HepG2 (cell line): Measurements from ENCODE around the gene PSMB10. TPM values are rescaled to one million over a fixed set of nuclear protein-coding genes. Genes with fewer than 3 reads are reported as not detected.

Experiments used
- ATF5 ChIP-seq: sonication (generic); formaldehyde crosslinking; IDR thresholded peaks from 2 replicates; pipeline ENCODE4 v1.4.0; 2020; ENCODE audit warnings: mild to moderate bottlenecking, low read depth, missing genetic modification reagents
- CENPT ChIP-seq: sonication (generic); formaldehyde crosslinking; IDR thresholded peaks from 2 replicates; pipeline ENCODE4 v1.8.0; 2022; ENCODE audit warnings: low read depth, mild to moderate bottlenecking, moderate library complexity, missing genetic modification reagents
- GABPB1 ChIP-seq: IDR thresholded peaks from 2 replicates; pipeline ENCODE4 v1.6.1; 2016; ENCODE audit warnings: mild to moderate bottlenecking, missing genetic modification reagents, moderate library complexity, missing compliant biosample characterization
- MEF2D ChIP-seq: sonication (generic); formaldehyde crosslinking; IDR thresholded peaks from 2 replicates; pipeline ENCODE4 v1.5.1; 2020; ENCODE audit warnings: mild to moderate bottlenecking, missing genetic modification reagents
- MEIS2 ChIP-seq: sonication (generic); formaldehyde crosslinking; IDR thresholded peaks from 2 replicates; pipeline ENCODE4 v1.9.0; 2021; ENCODE audit warnings: mild to moderate bottlenecking, missing genetic modification reagents
- SAP130 ChIP-seq: IDR thresholded peaks from 2 replicates; pipeline ENCODE4 v1.6.1; 2016; ENCODE audit warnings: low read depth
- SNAPC2 ChIP-seq: sonication (generic); formaldehyde crosslinking; IDR thresholded peaks from 2 replicates; pipeline ENCODE4 v1.8.1; 2022; ENCODE audit warnings: mild to moderate bottlenecking, missing genetic modification reagents
- TRAFD1 ChIP-seq: sonication (generic); formaldehyde crosslinking; IDR thresholded peaks from 2 replicates; pipeline ENCODE4 v1.5.1; 2020; ENCODE audit warnings: missing genetic modification reagents, mild to moderate bottlenecking, borderline replicate concordance
- ZBTB39 ChIP-seq: sonication (generic); formaldehyde crosslinking; IDR thresholded peaks from 2 replicates; pipeline ENCODE4 v1.5.0; 2020; ENCODE audit warnings: missing genetic modification reagents
- ZC3H4 ChIP-seq: sonication (generic); formaldehyde crosslinking; IDR thresholded peaks from 2 replicates; pipeline ENCODE4 v1.4.0; 2020; ENCODE audit warnings: missing genetic modification reagents, borderline replicate concordance
- ZNF180 ChIP-seq: sonication (generic); formaldehyde crosslinking; IDR thresholded peaks from 2 replicates; pipeline ENCODE4 v1.4.0; 2020; ENCODE audit warnings: low read depth, missing genetic modification reagents, borderline replicate concordance
- ZNF34 ChIP-seq: sonication (generic); formaldehyde crosslinking; IDR thresholded peaks from 2 replicates; pipeline ENCODE4 v1.4.0; 2020; ENCODE audit warnings: mild to moderate bottlenecking, missing genetic modification reagents, borderline replicate concordance
- ZNF383 ChIP-seq: sonication (generic); formaldehyde crosslinking; IDR thresholded peaks from 2 replicates; pipeline ENCODE4 v1.4.0; 2020; ENCODE audit warnings: missing genetic modification reagents, mild to moderate bottlenecking, borderline replicate concordance
- ZNF501 ChIP-seq: sonication (generic); formaldehyde crosslinking; IDR thresholded peaks from 2 replicates; pipeline ENCODE4 v1.5.1; 2020; ENCODE audit warnings: mild to moderate bottlenecking, moderate library complexity, missing genetic modification reagents
- ZNF605 ChIP-seq: sonication (generic); formaldehyde crosslinking; IDR thresholded peaks from 2 replicates; pipeline ENCODE4 v1.8.0; 2022; ENCODE audit warnings: mild to moderate bottlenecking, missing genetic modification reagents
- ZNF772 ChIP-seq: sonication (generic); formaldehyde crosslinking; IDR thresholded peaks from 2 replicates; pipeline ENCODE4 v1.5.0; 2020; ENCODE audit warnings: mild to moderate bottlenecking, missing genetic modification reagents
- polyA plus RNA-seq, 8 experiments: library from polyadenylated mRNA; depleted of rRNA in 3 of 8; stranded (reverse) in 7 of 8; unstranded in 1 of 8; fragments of >200 nt; fragmentation: Illumina TruSeq in 4 of 8; extraction: Trizol in 4 of 8; gene quantifications; 2 replicates each; pipeline versions ENCODE4 v1.2.1 to v1.2.3, GENCODE V29; 2011 to 2016; ENCODE audit warnings: low read depth in 4 of 8, missing spikeins in 1 of 8, mixed read lengths in 1 of 8; ENCODE audit not compliant: insufficient read depth in 1 of 8
- total RNA-seq, 5 experiments: library from RNA; depleted of rRNA; stranded (reverse); fragments of >200 nt; fragmentation: Illumina TruSeq; extraction: Trizol; gene quantifications; 2 replicates each; pipeline ENCODE4 v1.2.3, GENCODE V29; 2016; ENCODE audit warnings: low read depth in 1 of 5
- TF ChIP-seq, protein P1 (sequence below): sonication (generic); formaldehyde crosslinking; IDR thresholded peaks from 2 replicates; pipeline ENCODE4 v1.5.1; 2020; ENCODE audit warnings: mild to moderate bottlenecking, missing genetic modification reagents, moderate library complexity
- TF ChIP-seq, protein P2 (sequence below): sonication (generic); formaldehyde crosslinking; IDR thresholded peaks from 2 replicates; pipeline ENCODE4 v1.4.0; 2020; ENCODE audit warnings: low read depth, mild to moderate bottlenecking, missing genetic modification reagents

Gene PSMB10
- total and polyA plus RNA-seq, 2 of the 13 experiments (the other 11 are each of a cell fraction or from before 2014, with no cell fraction given): 12.7 to 65.9 TPM

- TF ChIP-seq ZNF34 (CRISPR knock-in tag): peak; percentile 4; the same call in 1 of the 2 replicates
- peak; percentile 7; the same call in 1 of the 2 replicates for TF ChIP-seq GABPB1 (CRISPR knock-in tag)
- TF ChIP-seq ZNF605: peak; percentile 44; the same call in 1 of the 2 replicates
- TF ChIP-seq SAP130 (CRISPR knock-in tag): peak; percentile 27
- TF ChIP-seq ATF5 (CRISPR knock-in tag): no peak
- TF ChIP-seq ZNF180 (CRISPR knock-in tag): no peak
- TF ChIP-seq TRAFD1 (CRISPR knock-in tag): no peak
- no peak for TF ChIP-seq ZC3H4 (CRISPR knock-in tag)
- TF ChIP-seq CENPT (CRISPR knock-in tag): no peak
- TF ChIP-seq, protein P1, sequence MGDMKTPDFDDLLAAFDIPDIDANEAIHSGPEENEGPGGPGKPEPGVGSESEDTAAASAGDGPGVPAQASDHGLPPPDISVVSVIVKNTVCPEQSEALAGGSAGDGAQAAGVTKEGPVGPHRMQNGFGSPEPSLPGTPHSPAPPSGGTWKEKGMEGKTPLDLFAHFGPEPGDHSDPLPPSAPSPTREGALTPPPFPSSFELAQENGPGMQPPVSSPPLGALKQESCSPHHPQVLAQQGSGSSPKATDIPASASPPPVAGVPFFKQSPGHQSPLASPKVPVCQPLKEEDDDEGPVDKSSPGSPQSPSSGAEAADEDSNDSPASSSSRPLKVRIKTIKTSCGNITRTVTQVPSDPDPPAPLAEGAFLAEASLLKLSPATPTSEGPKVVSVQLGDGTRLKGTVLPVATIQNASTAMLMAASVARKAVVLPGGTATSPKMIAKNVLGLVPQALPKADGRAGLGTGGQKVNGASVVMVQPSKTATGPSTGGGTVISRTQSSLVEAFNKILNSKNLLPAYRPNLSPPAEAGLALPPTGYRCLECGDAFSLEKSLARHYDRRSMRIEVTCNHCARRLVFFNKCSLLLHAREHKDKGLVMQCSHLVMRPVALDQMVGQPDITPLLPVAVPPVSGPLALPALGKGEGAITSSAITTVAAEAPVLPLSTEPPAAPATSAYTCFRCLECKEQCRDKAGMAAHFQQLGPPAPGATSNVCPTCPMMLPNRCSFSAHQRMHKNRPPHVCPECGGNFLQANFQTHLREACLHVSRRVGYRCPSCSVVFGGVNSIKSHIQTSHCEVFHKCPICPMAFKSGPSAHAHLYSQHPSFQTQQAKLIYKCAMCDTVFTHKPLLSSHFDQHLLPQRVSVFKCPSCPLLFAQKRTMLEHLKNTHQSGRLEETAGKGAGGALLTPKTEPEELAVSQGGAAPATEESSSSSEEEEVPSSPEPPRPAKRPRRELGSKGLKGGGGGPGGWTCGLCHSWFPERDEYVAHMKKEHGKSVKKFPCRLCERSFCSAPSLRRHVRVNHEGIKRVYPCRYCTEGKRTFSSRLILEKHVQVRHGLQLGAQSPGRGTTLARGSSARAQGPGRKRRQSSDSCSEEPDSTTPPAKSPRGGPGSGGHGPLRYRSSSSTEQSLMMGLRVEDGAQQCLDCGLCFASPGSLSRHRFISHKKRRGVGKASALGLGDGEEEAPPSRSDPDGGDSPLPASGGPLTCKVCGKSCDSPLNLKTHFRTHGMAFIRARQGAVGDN (CRISPR knock-in tag): no peak
- TF ChIP-seq SNAPC2 (CRISPR knock-in tag): no peak
- peak; percentile 33; the same call in 1 of the 2 replicates for TF ChIP-seq ZNF772
- TF ChIP-seq, protein P2, sequence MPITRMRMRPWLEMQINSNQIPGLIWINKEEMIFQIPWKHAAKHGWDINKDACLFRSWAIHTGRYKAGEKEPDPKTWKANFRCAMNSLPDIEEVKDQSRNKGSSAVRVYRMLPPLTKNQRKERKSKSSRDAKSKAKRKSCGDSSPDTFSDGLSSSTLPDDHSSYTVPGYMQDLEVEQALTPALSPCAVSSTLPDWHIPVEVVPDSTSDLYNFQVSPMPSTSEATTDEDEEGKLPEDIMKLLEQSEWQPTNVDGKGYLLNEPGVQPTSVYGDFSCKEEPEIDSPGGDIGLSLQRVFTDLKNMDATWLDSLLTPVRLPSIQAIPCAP (CRISPR knock-in tag): 0 out of 2 replicates have a peak, but pooled peaks have one; percentile 48
- TF ChIP-seq MEIS2 (CRISPR knock-in tag): 0 out of 2 replicates have a peak, but pooled peaks have one; percentile 30
- TF ChIP-seq MEF2D (CRISPR knock-in tag): 0 out of 2 replicates have a peak, but pooled peaks have one; percentile 5
- TF ChIP-seq ZNF383 (CRISPR knock-in tag): 0 out of 2 replicates have a peak, but pooled peaks have one; percentile 27
- TF ChIP-seq ZBTB39 (CRISPR knock-in tag): peak; percentile 82; the same call in 1 of the 2 replicates
- 0 out of 2 replicates have a peak, but pooled peaks have one; percentile 8 for TF ChIP-seq ZNF501
Measured at GRCh38 chr16:67965668-67966548, 29.3 kb upstream of the PSMB10 start (continued).
